Measurements from ENCODE around the gene FUT7.

The FUT7 gene
- total RNA-seq = 5.9 to 10.9 reads per million in 2 donors

- DNase-seq = peak in 2 of 5 experiments; percentile 40 to 71
Measured at GRCh38 chr9:137031904-137032640, at the start of gene FUT7. Gene FUT7 (minus strand): TSS chr9:137032088. CDS start chr9:137031991, 97 bp downstream.

- no peak for DNase-seq
Measured at GRCh38 chr9:137080260-137081122, 48.6 kb upstream of the FUT7 start.

GRCh38 chr9:137079401-137079787, 47.5 kb upstream of the FUT7 start:
- DNase-seq = no peak

- no peak for DNase-seq
Measured at GRCh38 chr9:137078701-137079400, 47.0 kb upstream of the FUT7 start.

- peak in 3 of 5 experiments; percentile 27 to 54 (median 30) for DNase-seq
Measured at GRCh38 chr9:137077758-137078693, 46.1 kb upstream of the FUT7 start.

GRCh38 chr9:137077010-137077747, 45.3 kb upstream of the FUT7 start, which contains the start of gene UAP1L1:
Gene UAP1L1 (plus strand): TSS chr9:137077517. CDS start chr9:137077533, 16 bp downstream.
- DNase-seq = peak in 3 of 5 experiments; percentile 51 to 69 (median 65)

- no peak for DNase-seq
Measured at GRCh38 chr9:137076636-137077009, 44.7 kb upstream of the FUT7 start.

- no peak for DNase-seq
Measured at GRCh38 chr9:137075275-137075775, 43.4 kb upstream of the FUT7 start.

GRCh38 chr9:137074657-137075274, 42.9 kb upstream of the FUT7 start:
- no peak for DNase-seq

- no peak for DNase-seq
Measured at GRCh38 chr9:137073992-137074399, 42.1 kb upstream of the FUT7 start.

GRCh38 chr9:137071282-137071681, 39.4 kb upstream of the FUT7 start:
- DNase-seq = no peak

- DNase-seq = no peak
Measured at GRCh38 chr9:137070906-137071275, 39.0 kb upstream of the FUT7 start.

- peak; percentile 71 to 93 (median 81) for DNase-seq
Measured at GRCh38 chr9:137070201-137070905, 38.5 kb upstream of the FUT7 start, which contains the start of gene SAPCD2. Gene SAPCD2 (minus strand): TSS chr9:137070557. CDS start chr9:137070460, 97 bp downstream.

- no peak for DNase-seq
Measured at GRCh38 chr9:137069508-137070091, 37.7 kb upstream of the FUT7 start.

- no peak for DNase-seq
Measured at GRCh38 chr9:137068539-137069507, 36.9 kb upstream of the FUT7 start.

- peak; percentile 68 to 90 (median 80) for DNase-seq
Measured at GRCh38 chr9:137067860-137068538, 36.1 kb upstream of the FUT7 start.
